ENCODE measurements around the gene MIF4GD.
A peak's percentile ranks its signal among the peaks of the same experiment; 100 is the strongest.
"Not testable (repeated sequence)": the region's sequence is repeated elsewhere in the genome, so short reads cannot be mapped to it uniquely, and the experiment has no call there.

MIF4GD gene

GRCh38 chr17:75288359-75288758 lies 17.3 kb upstream of the MIF4GD start:
- no peak for DNase-seq

- DNase-seq = no peak
Observed at GRCh38 chr17:75287221-75287620, 16.2 kb upstream of the MIF4GD start.

- DNase-seq = no peak
Observed at GRCh38 chr17:75285123-75285522, 14.1 kb upstream of the MIF4GD start.

GRCh38 chr17:75280189-75280588 lies 9.2 kb upstream of the MIF4GD start:
- DNase-seq = not testable (repeated sequence)

- no peak for DNase-seq
Observed at GRCh38 chr17:75277664-75278071, 6.6 kb upstream of the MIF4GD start.

- DNase-seq = no peak
Observed at GRCh38 chr17:75273977-75274708, 3.1 kb upstream of the MIF4GD start.

- DNase-seq = no peak
Observed at GRCh38 chr17:75272848-75273184, 1.8 kb upstream of the MIF4GD start.

- DNase-seq = no peak
Observed at GRCh38 chr17:75271955-75272847, 1.2 kb upstream of the MIF4GD start.

GRCh38 chr17:75271233-75271954 lies 363 bp upstream of the MIF4GD start:
- peak; percentile 88 for DNase-seq

GRCh38 chr17:75270218-75270965 lies 639 bp downstream of the MIF4GD start:
- peak; percentile 56 for DNase-seq

GRCh38 chr17:75269844-75270217 lies 1.2 kb downstream of the MIF4GD start:
- no peak for DNase-seq

GRCh38 chr17:75267411-75268232 lies 3.4 kb downstream of the MIF4GD start:
- no peak for DNase-seq

- no peak for DNase-seq
Observed at GRCh38 chr17:75267153-75267410, 3.9 kb downstream of the MIF4GD start.

GRCh38 chr17:75266316-75267152 lies 4.5 kb downstream of the MIF4GD start:
- no peak for DNase-seq

- DNase-seq = no peak
Observed at GRCh38 chr17:75265614-75266315, 5.3 kb downstream of the MIF4GD start.

- DNase-seq = no peak
Observed at GRCh38 chr17:75263055-75263454, 8.0 kb downstream of the MIF4GD start.

GRCh38 chr17:75262112-75262606 lies 8.9 kb downstream of the MIF4GD start:
- DNase-seq = no peak

GRCh38 chr17:75261336-75262111 lies 9.5 kb downstream of the MIF4GD start, which contains the start of the genes GGA3 and MRPS7:
GGA3 (minus strand) TSS chr17:75261606; CDS start chr17:75261587, 19 bp downstream.
MRPS7 (plus strand) TSS chr17:75261879; CDS start chr17:75261901, 22 bp downstream.
- DNase-seq = peak; percentile 96

GRCh38 chr17:75260641-75261335 lies 10.2 kb downstream of the MIF4GD start:
- DNase-seq = peak; percentile 69

Measured in CD4-positive, alpha-beta T cell treated with Interleukin-17A for 1 hour (primary cell).